Activated naive CD4-positive, alpha-beta T cell treated with Interleukin-2 at 50 U/mL for 16 hours (primary cell): Measurements from ENCODE around the gene TMEM82.
"Not testable (repeated sequence)": the region's sequence is repeated elsewhere in the genome, so short reads cannot be mapped to it uniquely, and the experiment has no call there.

Experiments
- DNase-seq: peaks from one replicate; pipeline ENCODE4 v3.0.0-alpha.2; 2020

Gene TMEM82

GRCh38 chr1:15742339-15742801, at the start of gene TMEM82:
Gene TMEM82 (plus strand): TSS chr1:15742499. CDS start chr1:15742560, 61 bp downstream.
- no peak for DNase-seq

GRCh38 chr1:15693371-15693770, 48.9 kb upstream of the TMEM82 start:
- no peak for DNase-seq

GRCh38 chr1:15696956-15697521, 45.3 kb upstream of the TMEM82 start:
- DNase-seq, result peak; percentile 17

- DNase-seq, result no peak
Measured at GRCh38 chr1:15698201-15698600, 44.1 kb upstream of the TMEM82 start.

GRCh38 chr1:15699321-15699720, 43.0 kb upstream of the TMEM82 start:
- not testable (repeated sequence) for DNase-seq

- no peak for DNase-seq
Measured at GRCh38 chr1:15700508-15700907, 41.8 kb upstream of the TMEM82 start.

GRCh38 chr1:15701784-15702183, 40.5 kb upstream of the TMEM82 start:
- no peak for DNase-seq

GRCh38 chr1:15702722-15703550, 39.4 kb upstream of the TMEM82 start:
- DNase-seq, result no peak

- no peak for DNase-seq
Measured at GRCh38 chr1:15703562-15703961, 38.7 kb upstream of the TMEM82 start.

GRCh38 chr1:15704526-15705183, 37.6 kb upstream of the TMEM82 start:
- no peak for DNase-seq

- DNase-seq, result no peak
Measured at GRCh38 chr1:15705184-15705566, 37.1 kb upstream of the TMEM82 start.

- DNase-seq, result no peak
Measured at GRCh38 chr1:15706751-15707150, 35.5 kb upstream of the TMEM82 start.

- no peak for DNase-seq
Measured at GRCh38 chr1:15707239-15707925, 34.9 kb upstream of the TMEM82 start.

- no peak for DNase-seq
Measured at GRCh38 chr1:15708486-15709137, 33.7 kb upstream of the TMEM82 start.

GRCh38 chr1:15709226-15709625, 33.1 kb upstream of the TMEM82 start:
- DNase-seq, result no peak

- no peak for DNase-seq
Measured at GRCh38 chr1:15712168-15712567, 30.1 kb upstream of the TMEM82 start.

GRCh38 chr1:15714406-15715136, 27.7 kb upstream of the TMEM82 start:
- DNase-seq, result no peak

- no peak for DNase-seq
Measured at GRCh38 chr1:15717418-15718125, 24.7 kb upstream of the TMEM82 start.

- DNase-seq, result no peak
Measured at GRCh38 chr1:15718199-15718601, 24.1 kb upstream of the TMEM82 start.

GRCh38 chr1:15719381-15720120, 22.7 kb upstream of the TMEM82 start:
- no peak for DNase-seq

- no peak for DNase-seq
Measured at GRCh38 chr1:15720861-15721260, 21.4 kb upstream of the TMEM82 start.
